H1 (cell line): Measurements from ENCODE around the gene ZBTB40. TPM values are rescaled to one million over a fixed set of nuclear protein-coding genes. Genes with fewer than 3 reads are reported as not detected.

Experiments used
- polyA plus RNA-seq, 7 experiments: library from polyadenylated mRNA; depleted of rRNA in 3 of 7; stranded (reverse) in 5 of 7; unstranded in 2 of 7; fragments of >200 nt in 5 of 7; fragments of 200-250 nt in 2 of 7; gene quantifications; 1 replicate in 5 of 7; 2 replicates in 1 of 7; 4 replicates in 1 of 7; pipeline versions ENCODE4 v1.2.1 to v1.2.3, GENCODE V29; 2011 to 2013; ENCODE audit warnings: missing spikeins in 2 of 7, mixed read lengths in 2 of 7
- total RNA-seq: library from RNA; stranded (reverse); fragmentation: NEBNext Ultra II Directional; extraction: Animal tissue kit (Norgen Biotek cat#: 25700); gene quantifications from 2 replicates; pipeline ENCODE4 v1.2.1, GENCODE V29; 2021
- TF ChIP-seq, protein P1 (sequence below): IDR thresholded peaks from 2 replicates; pipeline ENCODE4 v1.6.1; 2012; ENCODE audit warnings: low read length, inconsistent platforms
- TF ChIP-seq, protein P2 (sequence below): IDR thresholded peaks from 2 replicates; pipeline ENCODE4 v1.6.1; 2011; ENCODE audit warnings: low read length, improper control_type of control experiment

The ZBTB40 gene
- total and polyA plus RNA-seq, 2 of the 8 experiments (the other 6 are each of a cell fraction or from before 2014, with no cell fraction given), result 3.1 to 19.3 TPM

DNA sequence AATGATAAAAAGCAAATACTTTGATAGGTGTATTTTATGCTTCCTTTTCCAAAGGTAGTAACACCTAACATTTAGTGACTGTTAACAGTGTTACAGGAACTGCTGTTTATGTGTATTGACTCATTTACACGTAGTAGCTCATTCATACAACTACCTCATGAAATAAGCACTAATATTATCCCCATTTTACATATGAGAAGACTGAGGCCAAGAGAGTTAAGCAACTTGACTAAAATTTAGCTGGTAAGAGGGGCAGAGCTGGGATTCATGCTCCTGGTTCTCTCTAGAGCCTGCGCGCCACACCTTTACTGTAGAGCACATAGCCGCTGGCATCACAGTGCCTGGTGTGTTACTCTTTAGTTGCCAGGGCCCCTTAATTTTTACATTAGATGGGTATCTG, 11.3 kb downstream of the ZBTB40 start (continued):
- TF ChIP-seq, protein P1, sequence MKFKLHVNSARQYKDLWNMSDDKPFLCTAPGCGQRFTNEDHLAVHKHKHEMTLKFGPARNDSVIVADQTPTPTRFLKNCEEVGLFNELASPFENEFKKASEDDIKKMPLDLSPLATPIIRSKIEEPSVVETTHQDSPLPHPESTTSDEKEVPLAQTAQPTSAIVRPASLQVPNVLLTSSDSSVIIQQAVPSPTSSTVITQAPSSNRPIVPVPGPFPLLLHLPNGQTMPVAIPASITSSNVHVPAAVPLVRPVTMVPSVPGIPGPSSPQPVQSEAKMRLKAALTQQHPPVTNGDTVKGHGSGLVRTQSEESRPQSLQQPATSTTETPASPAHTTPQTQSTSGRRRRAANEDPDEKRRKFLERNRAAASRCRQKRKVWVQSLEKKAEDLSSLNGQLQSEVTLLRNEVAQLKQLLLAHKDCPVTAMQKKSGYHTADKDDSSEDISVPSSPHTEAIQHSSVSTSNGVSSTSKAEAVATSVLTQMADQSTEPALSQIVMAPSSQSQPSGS, result no peak
- TF ChIP-seq, protein P2, sequence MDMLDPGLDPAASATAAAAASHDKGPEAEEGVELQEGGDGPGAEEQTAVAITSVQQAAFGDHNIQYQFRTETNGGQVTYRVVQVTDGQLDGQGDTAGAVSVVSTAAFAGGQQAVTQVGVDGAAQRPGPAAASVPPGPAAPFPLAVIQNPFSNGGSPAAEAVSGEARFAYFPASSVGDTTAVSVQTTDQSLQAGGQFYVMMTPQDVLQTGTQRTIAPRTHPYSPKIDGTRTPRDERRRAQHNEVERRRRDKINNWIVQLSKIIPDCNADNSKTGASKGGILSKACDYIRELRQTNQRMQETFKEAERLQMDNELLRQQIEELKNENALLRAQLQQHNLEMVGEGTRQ, result no peak
- TF ChIP-seq, all 59 proteins: peak for 0
